Endothelial cell (in vitro differentiated cells): Measurements from ENCODE around the gene TMEM114. TPM values are rescaled to one million over a fixed set of nuclear protein-coding genes. Genes with fewer than 3 reads are reported as not detected.

Source experiments
- DNase-seq: peaks from one replicate; pipeline ENCODE4 v3.0.0; 2021; ENCODE audit warnings: low spot score
- H3K27ac Mint-ChIP-seq: one replicate; pipeline ENCODE4 v1.8.0; 2021; ENCODE audit warnings: mixed read lengths, inconsistent platforms; ENCODE audit not compliant: unreplicated experiment
- H3K27me3 Mint-ChIP-seq: one replicate; pipeline ENCODE4 v1.8.0; 2021; ENCODE audit warnings: mild to moderate bottlenecking, moderate library complexity, mixed read lengths, inconsistent platforms; ENCODE audit not compliant: unreplicated experiment
- H3K36me3 Mint-ChIP-seq: one replicate; pipeline ENCODE4 v1.8.0; 2021; ENCODE audit warnings: mild to moderate bottlenecking, low read depth, mixed read lengths, inconsistent platforms; ENCODE audit not compliant: unreplicated experiment
- H3K4me1 Mint-ChIP-seq: one replicate; pipeline ENCODE4 v1.8.0; 2021; ENCODE audit warnings: mild to moderate bottlenecking, mixed read lengths, inconsistent platforms; ENCODE audit not compliant: unreplicated experiment
- H3K4me3 Mint-ChIP-seq: one replicate; pipeline ENCODE4 v1.8.0; 2021; ENCODE audit warnings: mild to moderate bottlenecking, mixed read lengths, inconsistent platforms; ENCODE audit not compliant: unreplicated experiment
- H3K9me3 Mint-ChIP-seq: one replicate; pipeline ENCODE4 v1.8.0; 2021; ENCODE audit warnings: mixed read lengths, inconsistent platforms; ENCODE audit not compliant: unreplicated experiment
- CTCF ChIP-seq: fragments of 200-600 bp; sonication (generic); IDR thresholded peaks from one replicate; pipeline ENCODE4 v1.5.0; 2021; ENCODE audit warnings: antibody characterized with exemption; ENCODE audit not compliant: unreplicated experiment
- total RNA-seq: library from RNA; stranded (reverse); fragmentation: NEBNext Ultra II Directional; extraction: Animal tissue kit (Norgen Biotek cat#: 25700); gene quantifications from one replicate; pipeline ENCODE4 v1.2.1, GENCODE V29; 2021; ENCODE audit not compliant: unreplicated experiment

The TMEM114 gene
- total RNA-seq, 1 donor from 2014 or later: not detected

GRCh38 chr16:8543258-8543657, 47.1 kb downstream of the TMEM114 start:
- Mint-ChIP-seq H3K27ac (no peak overlapping the region), H3K36me3 (no peaks in the 10 kb centered on the region), H3K4me3 (no peak overlapping the region), H3K4me1 (no peaks in the 10 kb centered on the region), H3K27me3 (peaks cover 2% of the 10 kb centered on the region), H3K9me3 (no peaks in the 10 kb centered on the region)
- TF ChIP-seq CTCF: no peak
- DNase-seq: no peak

GRCh38 chr16:8542393-8542792, 47.9 kb downstream of the TMEM114 start:
- TF ChIP-seq CTCF: no peak
- Mint-ChIP-seq H3K36me3 (no peaks in the 10 kb centered on the region), H3K4me1 (no peaks in the 10 kb centered on the region), H3K4me3 (no peak overlapping the region), H3K27me3 (peaks cover 2% of the 10 kb centered on the region), H3K9me3 (no peaks in the 10 kb centered on the region), H3K27ac (no peak overlapping the region)
- DNase-seq: no peak

- no peaks in the 10 kb centered on the region for H3K9me3 Mint-ChIP-seq
- no peak overlapping the region for H3K27ac Mint-ChIP-seq
- H3K4me3 Mint-ChIP-seq: no peak overlapping the region
- peaks cover 2% of the 10 kb centered on the region for H3K27me3 Mint-ChIP-seq
- H3K36me3 Mint-ChIP-seq: no peaks in the 10 kb centered on the region
- H3K4me1 Mint-ChIP-seq: no peaks in the 10 kb centered on the region
- no peak for DNase-seq
- no peak for TF ChIP-seq CTCF
These were observed 48.4 kb downstream of the TMEM114 start for GRCh38 chr16:8541868-8542267.

GRCh38 chr16:8537691-8538342, 52.5 kb downstream of the TMEM114 start:
- no peaks in the 10 kb centered on the region for H3K9me3 Mint-ChIP-seq
- H3K27ac Mint-ChIP-seq: no peak overlapping the region
- no peaks in the 10 kb centered on the region for H3K27me3 Mint-ChIP-seq
- DNase-seq: no peak
- no peak for TF ChIP-seq CTCF
- H3K36me3 Mint-ChIP-seq: no peaks in the 10 kb centered on the region
- H3K4me3 Mint-ChIP-seq: no peak overlapping the region
- no peaks in the 10 kb centered on the region for H3K4me1 Mint-ChIP-seq

- no peaks in the 10 kb centered on the region for H3K9me3 Mint-ChIP-seq
- H3K4me3 Mint-ChIP-seq: no peak overlapping the region
- H3K27ac Mint-ChIP-seq: no peak overlapping the region
- H3K27me3 Mint-ChIP-seq: no peaks in the 10 kb centered on the region
- no peaks in the 10 kb centered on the region for H3K36me3 Mint-ChIP-seq
- H3K4me1 Mint-ChIP-seq: no peaks in the 10 kb centered on the region
- TF ChIP-seq CTCF: no peak
- no peak for DNase-seq
These were observed 56.8 kb downstream of the TMEM114 start for GRCh38 chr16:8533509-8533908.
